ENCODE results near the gene LTB4R.
A peak's percentile ranks its signal among the peaks of the same experiment; 100 is the strongest.
"Not testable (repeated sequence)": the region's sequence is repeated elsewhere in the genome, so short reads cannot be mapped to it uniquely, and the experiment has no call there.

LTB4R gene

GRCh38 chr14:24348186-24348585 lies 36.9 kb downstream of the LTB4R start:
- DNase-seq = no peak

- no peak for DNase-seq
Observed at GRCh38 chr14:24349742-24350141, 38.4 kb downstream of the LTB4R start.

GRCh38 chr14:24351517-24351916 lies 40.2 kb downstream of the LTB4R start:
- DNase-seq = no peak

GRCh38 chr14:24353559-24354481 lies 42.5 kb downstream of the LTB4R start:
- DNase-seq = no peak

- not testable (repeated sequence) for DNase-seq
Observed at GRCh38 chr14:24354482-24354825, 43.2 kb downstream of the LTB4R start.

GRCh38 chr14:24355009-24355408 lies 43.7 kb downstream of the LTB4R start:
- no peak for DNase-seq

GRCh38 chr14:24356208-24356607 lies 44.9 kb downstream of the LTB4R start:
- no peak for DNase-seq

GRCh38 chr14:24360281-24360680 lies 49.0 kb downstream of the LTB4R start:
- no peak for DNase-seq

- no peak for DNase-seq
Observed at GRCh38 chr14:24361326-24361725, 50.0 kb downstream of the LTB4R start.

- DNase-seq = no peak
Observed at GRCh38 chr14:24362241-24362960, 51.1 kb downstream of the LTB4R start.

- no peak for DNase-seq
Observed at GRCh38 chr14:24363401-24363800, 52.1 kb downstream of the LTB4R start.

- no peak for DNase-seq
Observed at GRCh38 chr14:24364841-24365240, 53.5 kb downstream of the LTB4R start.

GRCh38 chr14:24365600-24366412 lies 54.5 kb downstream of the LTB4R start:
- peak; percentile 50 for DNase-seq

GRCh38 chr14:24366413-24366720 lies 55.1 kb downstream of the LTB4R start:
- DNase-seq = no peak

GRCh38 chr14:24366721-24367513 lies 55.6 kb downstream of the LTB4R start:
- DNase-seq = no peak

Measured in KG1 (cell line).